Measurements from ENCODE around the gene SMARCA2. TPM values are rescaled to one million over a fixed set of nuclear protein-coding genes. Genes with fewer than 3 reads are reported as not detected.
"Not testable (repeated sequence)": the region's sequence is repeated elsewhere in the genome, so short reads cannot be mapped to it uniquely, and the experiment has no call there.

SMARCA2 gene
- total RNA-seq, 1 donor from 2014 or later: 99.2 TPM

DNA sequence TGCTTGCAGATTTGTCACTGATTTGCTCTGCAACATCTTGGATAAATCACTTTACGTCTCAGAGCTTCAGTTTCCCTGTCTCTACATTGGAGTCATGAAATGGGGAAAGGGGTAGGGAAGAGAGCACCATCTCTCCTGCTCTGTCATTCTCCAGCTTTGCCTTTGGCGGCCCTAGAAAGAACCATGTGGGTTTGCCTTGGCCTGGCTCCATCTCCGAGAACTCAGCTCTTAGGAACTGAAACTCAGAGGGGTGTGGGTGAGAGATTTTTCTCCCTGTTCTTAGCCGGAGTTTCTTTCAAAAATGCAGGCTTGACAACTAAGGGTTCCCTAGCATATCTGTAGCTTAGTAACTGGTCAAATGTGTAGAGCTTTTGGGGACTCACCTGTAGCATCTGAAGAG is 123.5 kb downstream of the SMARCA2 start:
- DNase-seq (ENCODE audit: low spot score): peak; percentile 11

DNA sequence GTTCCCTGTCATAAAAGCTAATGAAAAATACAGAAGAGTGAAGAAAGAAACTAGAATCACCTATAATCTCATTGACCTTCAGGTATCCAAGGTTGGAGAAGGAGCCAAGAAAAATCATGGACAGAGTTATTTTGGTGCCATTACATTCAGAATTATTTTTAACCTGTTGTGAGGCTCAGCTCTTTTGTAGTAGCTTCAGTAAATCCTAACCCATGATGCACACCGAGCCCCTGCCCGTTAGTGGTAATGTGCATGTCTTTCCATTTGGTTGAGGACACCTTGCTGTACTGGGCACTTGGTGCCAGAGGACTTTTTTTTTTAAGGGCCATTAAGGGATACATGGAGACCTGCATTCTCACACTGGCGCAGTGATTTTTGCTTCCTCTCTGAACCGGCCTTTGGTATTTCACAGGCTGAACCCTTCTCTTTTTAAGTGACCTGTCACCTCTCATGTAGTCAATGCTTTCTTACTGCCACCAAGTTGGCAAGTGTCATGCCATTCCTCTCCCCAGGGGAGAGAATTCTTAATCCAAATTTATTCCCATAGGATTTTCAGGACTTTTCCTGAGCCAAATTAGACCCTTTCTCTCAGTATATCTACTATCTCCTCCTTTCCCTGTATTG is 125.6 kb downstream of the SMARCA2 start:
- no peak for DNase-seq (ENCODE audit: low spot score)

DNA sequence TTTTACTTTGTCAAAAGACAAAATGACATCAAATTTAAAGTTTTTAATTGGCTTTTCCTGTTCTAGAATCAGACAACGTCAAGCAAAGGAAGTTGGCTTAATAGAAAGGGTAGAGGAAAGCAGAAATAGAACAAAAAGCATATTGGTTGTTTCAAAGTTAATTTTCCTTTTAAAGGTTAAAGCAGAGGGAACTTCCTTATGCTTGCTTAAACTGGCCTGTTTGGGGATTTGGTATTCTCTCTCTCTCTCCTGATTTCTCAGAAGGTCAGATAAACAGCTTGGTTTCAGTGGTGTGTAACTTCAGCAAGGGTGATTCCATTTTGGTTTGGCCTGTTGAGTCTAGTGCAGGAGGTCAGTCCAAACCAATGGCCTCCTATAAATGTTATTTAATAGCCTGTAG is 127.1 kb downstream of the SMARCA2 start:
- no peak for DNase-seq (ENCODE audit: low spot score)

DNA sequence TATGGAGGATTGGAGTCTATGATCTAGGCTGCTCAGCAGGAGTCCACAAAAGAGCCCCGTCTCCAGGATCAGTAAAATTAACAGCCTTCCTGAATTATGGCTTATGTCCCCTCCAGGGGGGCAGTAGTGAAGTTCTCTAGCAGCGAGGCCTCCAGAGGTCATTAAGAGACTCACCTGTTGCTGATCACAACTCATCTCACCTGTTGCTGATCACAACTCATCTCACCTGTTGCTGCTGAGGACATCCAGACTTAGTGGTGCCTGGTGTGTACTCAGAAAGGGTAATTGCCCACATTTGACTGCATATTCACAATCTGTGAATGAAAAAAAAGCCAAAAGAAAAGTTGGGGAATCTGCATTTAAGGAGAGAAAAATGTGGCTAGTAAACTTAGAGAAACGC is 129.5 kb downstream of the SMARCA2 start:
- no peak for DNase-seq (ENCODE audit: low spot score)

DNA sequence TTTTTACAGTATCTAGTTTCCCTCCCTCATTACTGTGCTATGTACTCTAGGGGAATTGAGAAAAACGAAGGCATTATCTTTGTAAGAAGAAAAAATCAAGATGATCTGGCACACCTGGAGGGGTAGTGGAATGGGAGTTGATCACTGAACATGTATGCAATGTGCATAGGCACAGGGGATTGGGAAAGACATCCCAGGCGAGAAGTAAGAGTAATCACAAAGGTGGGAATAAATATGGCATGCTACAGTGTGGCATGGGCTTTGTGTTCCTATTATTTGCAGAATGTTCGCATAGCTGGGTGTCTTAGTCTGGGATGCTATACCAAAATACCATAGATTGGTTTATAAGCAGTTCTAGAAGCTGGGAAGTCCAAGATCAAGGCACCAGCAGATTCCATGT is 130.6 kb downstream of the SMARCA2 start:
- no peak for DNase-seq (ENCODE audit: low spot score)

DNA sequence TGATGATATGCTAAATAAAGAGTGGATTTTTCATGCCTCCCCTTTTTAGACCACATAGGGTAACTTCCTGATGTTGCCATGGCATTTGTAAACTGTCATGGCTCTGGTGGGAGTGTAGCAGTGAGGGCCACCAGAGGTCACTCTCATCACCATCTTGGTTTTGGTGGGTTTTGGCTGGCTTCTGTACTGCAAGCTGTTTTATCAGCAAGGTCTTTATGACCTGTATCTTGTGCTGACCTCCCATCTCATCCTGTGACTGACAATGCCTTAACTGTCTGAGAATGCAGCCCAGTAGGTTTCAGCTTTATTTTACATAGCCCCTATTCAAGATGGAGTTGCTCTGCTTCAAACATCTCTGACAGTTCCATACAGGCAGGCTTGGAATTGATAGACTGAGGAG is 131.6 kb downstream of the SMARCA2 start:
- DNase-seq (ENCODE audit: low spot score): not testable (repeated sequence)

DNA sequence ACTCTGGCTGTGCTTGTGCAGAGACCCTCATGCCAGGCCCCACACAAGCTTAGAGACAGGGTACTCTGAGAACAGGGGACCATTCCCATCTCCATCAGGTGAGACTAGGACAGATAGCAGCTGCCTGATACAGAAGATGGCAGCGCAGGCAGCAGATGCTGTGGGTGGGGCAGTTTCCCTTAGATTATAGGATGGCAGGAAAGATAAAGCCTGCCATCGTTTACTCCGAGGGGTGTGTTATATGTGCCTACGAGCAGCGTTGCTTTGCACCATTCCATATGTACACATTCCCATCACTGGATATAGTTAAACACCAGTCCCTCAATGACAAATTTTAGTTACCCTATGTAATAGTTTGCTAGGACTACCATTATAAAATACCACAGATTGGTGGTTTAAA is 135.2 kb downstream of the SMARCA2 start:
- DNase-seq (ENCODE audit: low spot score): no peak

DNA sequence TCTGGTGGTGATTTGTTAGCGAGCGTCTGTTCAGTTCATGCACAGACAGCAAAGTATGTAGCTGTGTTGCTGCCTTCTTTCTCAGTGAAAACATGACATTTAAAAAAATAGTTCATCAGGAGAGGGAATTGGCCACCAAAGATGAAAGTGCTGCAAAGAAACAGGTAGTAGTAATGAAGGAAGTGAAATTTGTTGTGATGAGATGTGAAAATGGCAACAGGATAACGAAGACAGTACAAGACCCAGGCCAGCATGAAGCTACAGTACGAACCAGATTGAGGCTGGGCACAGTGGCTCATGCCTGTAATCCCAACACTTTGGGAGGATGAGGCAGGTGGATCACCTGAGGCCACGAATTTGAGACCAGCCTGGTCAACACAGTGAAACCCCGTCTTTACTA is 136.0 kb downstream of the SMARCA2 start:
- DNase-seq (ENCODE audit: low spot score): no peak

DNA sequence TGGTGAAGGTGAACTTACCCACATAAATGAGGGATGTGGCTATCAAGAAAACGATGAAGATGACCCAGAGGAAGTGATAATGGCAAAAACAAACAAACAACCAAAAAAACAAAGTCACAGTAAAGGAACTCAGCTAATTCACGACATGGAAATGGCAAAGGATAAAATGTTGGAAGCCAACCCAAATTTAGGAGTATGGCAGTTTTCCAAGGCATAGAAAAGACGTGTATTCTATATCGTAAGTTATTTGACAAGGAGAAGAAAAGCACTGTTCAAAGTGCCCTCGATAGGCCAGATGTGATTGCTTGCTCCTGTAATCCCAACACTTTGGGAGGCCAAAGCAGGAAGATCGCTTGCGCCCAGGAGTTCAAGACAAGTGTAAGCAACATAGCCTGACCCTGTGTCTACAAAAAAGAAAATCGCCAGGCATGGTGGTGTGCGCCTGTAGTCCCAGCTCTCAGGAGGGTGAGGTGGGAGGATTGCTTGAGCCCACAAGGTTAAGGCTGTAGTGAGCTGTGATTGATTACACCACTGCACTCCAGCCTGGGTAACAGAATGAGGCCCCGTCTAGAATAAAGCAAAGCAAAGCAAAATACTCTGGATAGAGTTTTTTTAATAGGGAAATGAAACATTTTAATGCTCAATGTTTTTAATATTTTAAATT is 138.0 kb downstream of the SMARCA2 start:
- no peak for DNase-seq (ENCODE audit: low spot score)

DNA sequence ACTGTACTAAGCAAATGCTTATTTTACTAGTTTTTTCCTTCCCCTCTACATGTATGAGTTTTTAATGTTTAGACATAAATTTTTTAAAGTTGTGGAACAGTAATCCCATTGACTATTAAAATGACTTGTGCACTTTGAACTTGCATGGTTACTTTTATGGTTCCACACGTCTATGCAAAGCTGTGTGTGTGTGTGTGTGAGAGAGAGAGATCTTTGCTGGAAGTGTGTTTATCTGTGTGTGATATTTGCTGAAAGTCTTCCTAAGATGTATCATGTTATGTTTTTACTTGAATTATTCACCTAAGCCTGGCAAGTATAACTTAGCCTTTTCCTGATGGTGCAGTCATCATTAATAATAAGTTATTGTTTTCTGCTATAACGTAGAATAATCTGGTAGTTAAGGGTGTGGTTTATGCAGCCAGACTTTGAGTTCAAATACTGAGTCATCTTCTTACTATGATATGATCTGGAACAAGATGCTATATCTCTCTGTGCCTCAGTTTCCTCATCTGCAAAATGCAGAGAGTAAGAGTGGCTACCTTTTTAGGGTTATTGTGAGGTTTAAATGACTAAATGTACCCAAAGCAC is 138.6 kb downstream of the SMARCA2 start:
- DNase-seq (ENCODE audit: low spot score): no peak

DNA sequence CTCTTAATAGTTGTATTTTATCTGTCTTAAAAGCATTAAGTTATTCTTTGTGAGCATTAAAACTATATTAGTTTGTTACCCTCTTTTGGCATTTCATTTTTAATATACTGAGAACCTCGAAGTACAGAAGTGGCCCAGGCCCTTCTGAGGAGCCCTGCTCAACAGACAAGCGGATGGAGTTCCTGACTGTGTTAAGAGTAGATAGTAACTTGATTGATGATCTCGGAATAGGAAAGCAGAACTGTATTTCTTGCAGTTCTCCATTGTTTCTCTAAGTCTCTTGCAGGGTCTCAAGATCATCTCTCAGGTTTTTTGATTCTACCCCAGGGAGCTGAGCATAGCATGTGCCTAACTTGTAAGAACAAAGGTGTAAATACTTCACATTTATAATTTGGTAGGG is 139.6 kb downstream of the SMARCA2 start:
- DNase-seq (ENCODE audit: low spot score): no peak

DNA sequence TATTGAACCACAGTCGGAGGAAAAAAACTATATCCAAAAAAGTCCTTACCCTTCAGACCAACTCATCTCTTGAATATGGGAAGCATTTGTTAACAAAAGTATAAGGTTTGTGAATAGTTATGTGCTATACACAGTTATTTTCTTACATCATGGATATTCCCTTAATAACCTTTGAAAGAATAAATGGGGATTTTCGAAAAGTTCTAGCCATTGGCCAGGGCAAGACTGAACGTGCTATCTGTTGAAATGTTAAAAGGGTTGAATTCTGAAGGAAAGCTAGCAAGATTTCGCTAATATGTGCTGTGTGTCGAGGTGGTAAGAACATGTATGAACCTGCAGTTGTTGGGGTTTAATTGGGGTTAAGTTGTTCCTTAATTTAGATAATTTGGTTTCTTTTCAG is 140.8 kb downstream of the SMARCA2 start:
- no peak for DNase-seq (ENCODE audit: low spot score)

DNA sequence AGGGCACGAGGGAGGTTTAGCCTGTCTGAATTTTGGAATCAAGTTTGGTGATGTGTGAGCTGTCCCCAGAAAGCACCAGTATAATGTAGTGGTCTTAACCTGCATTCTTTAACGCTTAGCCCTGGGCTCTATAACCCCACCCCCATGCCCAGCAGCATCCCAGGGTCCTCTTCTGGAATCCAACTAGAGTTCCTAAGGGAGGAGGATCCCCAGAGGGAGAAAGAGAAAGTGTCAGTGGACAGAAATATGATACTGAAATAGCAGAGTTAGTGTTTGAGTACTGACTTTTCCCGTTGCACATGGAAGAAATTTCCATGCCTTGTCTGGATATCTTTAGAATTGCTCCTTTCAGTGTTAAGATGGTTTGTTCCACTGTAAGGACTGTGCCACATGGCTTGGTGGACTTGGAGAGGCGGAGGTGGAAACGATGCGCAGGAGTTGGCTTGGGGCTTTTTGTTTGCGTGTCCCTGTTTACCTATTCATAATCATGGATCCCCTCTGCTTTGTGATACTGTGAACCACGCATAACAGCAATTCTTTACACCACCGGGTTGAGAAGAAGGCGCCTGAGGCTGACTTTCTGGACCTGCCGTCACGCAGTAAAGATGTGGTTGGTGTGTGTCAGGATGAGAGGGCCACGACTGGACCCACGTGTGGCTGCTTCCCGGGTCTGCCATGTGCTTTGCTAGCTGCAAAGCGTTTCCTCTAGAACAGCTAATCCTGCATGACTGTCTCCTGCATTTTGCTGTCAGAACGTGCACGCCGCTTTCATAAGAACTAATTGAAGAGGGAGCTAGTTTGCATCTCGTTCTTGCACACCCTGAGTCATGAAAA is 142.3 kb downstream of the SMARCA2 start:
- peak; percentile 72 for DNase-seq (ENCODE audit: low spot score)

DNA sequence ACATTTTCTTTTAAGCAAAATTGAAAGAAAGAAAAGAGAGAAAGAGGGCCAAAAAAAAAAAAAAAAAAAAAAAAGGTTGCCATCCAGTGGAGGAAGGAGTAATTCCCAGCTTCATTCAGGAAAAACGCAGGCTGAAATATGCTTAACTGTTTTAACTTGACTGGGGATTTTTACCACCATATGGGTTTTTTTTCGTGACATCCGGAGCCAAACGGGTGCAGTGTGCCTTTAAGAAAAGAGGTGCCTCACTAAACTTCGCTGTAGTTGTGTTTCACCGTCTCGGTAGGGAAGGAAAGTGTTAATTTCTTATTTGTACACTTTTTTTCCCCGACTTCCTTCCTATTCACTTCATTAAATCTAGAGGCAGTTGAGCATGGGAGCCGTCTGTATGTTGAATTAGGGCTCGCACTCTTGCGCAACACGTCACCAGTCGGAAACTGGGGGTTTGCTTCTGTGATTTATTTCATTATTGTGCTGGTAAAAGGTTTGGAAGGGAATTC is 143.0 kb downstream of the SMARCA2 start:
- peak; percentile 80 for DNase-seq (ENCODE audit: low spot score)

DNA sequence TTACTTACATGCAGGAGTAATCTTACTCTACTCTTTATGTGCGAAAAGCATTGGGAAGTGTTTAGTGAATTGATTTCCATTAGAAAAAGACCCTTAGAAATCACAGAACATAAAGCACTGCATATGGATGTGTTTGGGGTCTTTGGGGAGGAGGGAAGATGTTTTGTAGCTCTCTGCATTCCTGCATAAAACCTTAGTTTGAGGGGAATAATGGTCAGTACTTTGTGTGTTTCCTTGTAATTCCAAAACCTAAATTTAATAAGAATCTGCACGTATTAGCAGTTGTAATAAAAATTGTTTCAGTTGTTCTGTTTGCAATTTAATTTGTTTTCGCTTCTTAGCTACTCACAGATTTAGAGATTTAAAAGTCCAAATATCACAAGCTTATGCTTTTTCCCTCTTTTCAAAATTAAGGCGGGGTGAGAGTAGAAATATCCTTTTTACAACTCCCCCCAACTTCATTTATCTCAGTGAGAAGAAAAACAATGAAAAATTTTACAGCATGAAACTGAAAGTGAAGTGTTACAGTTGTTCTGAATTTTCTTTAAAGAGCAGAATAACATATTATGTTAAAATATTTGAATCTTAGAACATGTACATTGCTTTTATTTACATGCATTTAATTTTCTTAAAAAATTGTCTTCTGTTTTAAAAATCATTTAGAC is 143.8 kb downstream of the SMARCA2 start:
- DNase-seq (ENCODE audit: low spot score): peak; percentile 17

DNA sequence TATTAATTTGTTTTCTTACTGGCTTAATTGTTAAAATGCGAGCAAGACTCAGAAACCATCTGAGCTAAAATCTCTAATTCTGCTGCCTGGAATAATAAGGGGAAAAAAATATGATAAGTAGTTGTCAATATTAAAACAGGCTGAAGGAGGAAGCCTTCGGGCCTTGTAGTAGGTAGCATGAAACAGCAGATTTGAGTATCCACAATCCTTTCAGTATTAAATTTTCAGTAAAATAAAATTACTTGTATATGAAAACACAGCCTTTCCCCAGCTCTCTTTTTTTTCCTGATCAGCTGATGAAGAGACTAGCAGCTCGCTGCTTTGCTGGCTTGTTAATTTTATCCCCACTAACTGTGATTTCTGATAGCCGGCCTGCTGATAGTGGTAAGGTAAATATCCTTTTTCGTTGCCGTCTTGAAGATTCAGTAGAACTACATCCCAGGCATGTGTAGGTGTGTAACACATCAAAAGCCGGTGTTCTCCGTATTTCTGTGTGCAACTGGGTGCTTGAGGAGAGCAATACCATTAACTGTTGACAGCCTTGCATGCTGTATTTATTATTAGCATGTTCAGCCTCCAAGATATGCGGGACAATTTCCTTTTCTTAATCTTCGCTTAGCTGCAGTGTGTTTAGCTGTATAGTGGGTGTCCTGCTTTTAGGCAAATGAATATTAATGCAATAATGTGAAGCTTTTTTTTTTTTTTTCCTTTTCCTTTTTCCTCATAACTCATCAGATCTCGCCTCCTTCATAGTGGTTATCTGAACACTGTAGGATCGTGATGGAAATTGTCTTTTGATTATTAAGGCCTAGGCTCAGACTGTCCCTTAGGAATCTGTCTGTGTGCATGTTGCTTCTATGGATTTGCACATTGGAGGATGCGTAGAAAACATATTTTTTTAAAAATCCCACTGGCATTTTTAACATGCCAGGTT is 144.6 kb downstream of the SMARCA2 start:
- peak; percentile 47 for DNase-seq (ENCODE audit: low spot score)

DNA sequence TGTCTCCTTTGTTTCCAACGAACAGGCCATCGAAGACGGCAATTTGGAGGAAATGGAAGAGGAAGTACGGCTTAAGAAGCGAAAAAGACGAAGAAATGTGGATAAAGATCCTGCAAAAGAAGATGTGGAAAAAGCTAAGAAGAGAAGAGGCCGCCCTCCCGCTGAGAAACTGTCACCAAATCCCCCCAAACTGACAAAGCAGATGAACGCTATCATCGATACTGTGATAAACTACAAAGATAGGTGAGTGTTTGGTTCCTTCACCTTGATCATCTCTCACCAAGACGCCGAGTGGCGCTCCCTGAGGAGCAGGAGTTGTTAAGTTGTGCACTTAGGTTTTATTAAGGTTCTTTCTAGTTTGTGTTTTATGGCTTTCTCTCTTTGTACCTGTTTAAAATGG is 146.5 kb downstream of the SMARCA2 start:
- no peak for DNase-seq (ENCODE audit: low spot score)

DNA sequence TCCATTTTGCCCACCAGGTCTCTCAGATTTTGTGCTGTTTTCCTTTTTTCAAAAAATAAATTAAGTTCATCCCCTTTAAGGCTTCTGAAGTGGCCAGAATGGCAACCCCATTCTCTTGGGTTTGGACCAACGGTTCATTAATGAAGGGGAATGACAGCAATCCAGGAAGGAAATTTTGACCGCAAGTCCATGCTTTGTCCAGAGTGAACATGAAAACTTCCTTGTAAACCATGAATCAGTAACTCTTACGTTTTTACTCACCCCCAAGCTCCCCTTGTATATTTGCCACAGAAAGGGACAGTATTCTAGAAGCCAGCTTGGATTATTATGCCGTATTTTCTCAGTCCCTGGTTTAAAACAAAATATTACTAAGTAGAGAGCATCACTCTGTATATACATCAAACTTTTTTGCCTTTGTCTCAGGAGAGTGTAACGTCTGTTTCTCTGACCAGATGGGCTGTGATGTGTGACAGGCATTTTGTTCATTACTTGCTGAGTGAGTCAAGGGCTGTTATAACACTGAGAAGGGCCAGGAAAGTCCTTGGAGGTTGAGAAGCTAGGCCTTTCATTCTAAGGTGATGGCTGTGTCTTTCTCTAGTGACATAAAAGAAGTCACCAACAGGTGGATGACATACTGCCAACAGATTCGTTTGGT is 148.2 kb downstream of the SMARCA2 start:
- no peak for DNase-seq (ENCODE audit: low spot score)

DNA sequence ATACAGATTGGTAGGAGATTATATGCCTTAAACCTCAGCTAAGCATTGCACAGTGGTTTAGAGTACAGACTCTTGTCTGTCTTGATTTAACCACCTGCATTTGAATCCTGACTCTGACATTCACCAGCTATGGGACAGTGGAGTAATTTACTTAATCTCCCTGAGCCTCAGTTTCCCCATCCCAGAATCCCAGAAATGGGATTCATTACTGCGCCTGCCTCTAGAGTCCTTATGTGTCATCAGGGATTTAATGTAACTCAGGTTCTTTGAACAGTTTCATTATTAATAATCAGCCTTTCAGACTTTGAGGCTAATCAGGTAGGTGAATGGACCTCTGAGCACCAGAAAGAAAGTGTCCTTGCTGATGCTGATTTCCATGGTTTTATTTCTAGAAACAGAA is 149.1 kb downstream of the SMARCA2 start:
- no peak for DNase-seq (ENCODE audit: low spot score)

DNA sequence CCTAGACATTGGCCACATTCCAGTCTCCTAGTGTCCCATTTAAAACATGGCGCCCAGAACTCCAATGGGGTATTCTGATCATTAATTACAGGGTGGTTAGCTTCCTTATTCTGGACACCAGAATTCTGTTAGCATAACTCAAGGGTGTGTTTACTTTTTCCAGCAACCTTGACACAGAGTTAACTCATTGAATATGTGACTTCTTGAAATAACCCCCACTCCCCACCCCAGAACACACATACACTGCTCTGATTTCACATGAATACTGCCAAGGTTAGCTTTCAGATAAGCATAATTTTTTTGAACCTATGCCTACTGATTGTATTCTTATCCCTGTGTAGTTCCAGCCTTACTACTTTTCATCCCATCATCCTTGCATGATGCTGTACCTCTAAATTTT is 151.1 kb downstream of the SMARCA2 start:
- DNase-seq (ENCODE audit: low spot score): no peak
